Mesothelial cell of epicardium (in vitro differentiated cells): ENCODE data around the gene ZNF331. TPM values are rescaled to one million over a fixed set of nuclear protein-coding genes. Genes with fewer than 3 reads are reported as not detected.

Experiments used
- DNase-seq, 2 experiments: peaks; one replicate each; pipeline ENCODE4 v3.0.0; 2021; ENCODE audit warnings: low spot score in 2 of 2; ENCODE audit not compliant: unreplicated experiment in 2 of 2
- H3K27ac Mint-ChIP-seq: 2 replicates; pipeline ENCODE4 v1.8.0; 2021; ENCODE audit warnings: mixed read lengths
- H3K27me3 Mint-ChIP-seq: 2 replicates; pipeline ENCODE4 v1.8.0; 2021; ENCODE audit warnings: low read depth, mixed read lengths
- H3K36me3 Mint-ChIP-seq: 2 replicates; pipeline ENCODE4 v1.8.0; 2021; ENCODE audit warnings: mixed read lengths
- H3K4me1 Mint-ChIP-seq: 2 replicates; pipeline ENCODE4 v1.8.0; 2021; ENCODE audit warnings: mixed read lengths
- H3K4me3 Mint-ChIP-seq: 2 replicates; pipeline ENCODE4 v1.8.0; 2021; ENCODE audit warnings: mild to moderate bottlenecking, moderate library complexity, mixed read lengths
- H3K9me3 Mint-ChIP-seq: 2 replicates; pipeline ENCODE4 v1.8.0; 2021; ENCODE audit warnings: mixed read lengths
- CTCF ChIP-seq: fragments of 200-600 bp; sonication (generic); IDR thresholded peaks from one replicate; pipeline ENCODE4 v1.5.0; 2021; ENCODE audit warnings: antibody characterized with exemption; ENCODE audit not compliant: unreplicated experiment
- total RNA-seq: library from RNA; stranded (reverse); gene quantifications from 3 replicates; pipeline ENCODE4 v1.2.1, GENCODE V29; 2021

The ZNF331 gene
- total RNA-seq, 1 donor from 2014 or later, result 19.5 TPM

- Mint-ChIP-seq H3K4me3 (no peak overlapping the region), H3K36me3 (peaks cover 34% of the 10 kb centered on the region), H3K27ac (no peak overlapping the region), H3K4me1 (no peaks in the 10 kb centered on the region), H3K27me3 (no peaks in the 10 kb centered on the region), H3K9me3 (peaks cover 28% of the 10 kb centered on the region)
- DNase-seq, result no peak
- no peak for TF ChIP-seq CTCF
Measured at GRCh38 chr19:53581871-53582279, 43.9 kb downstream of the ZNF331 start.

DNA sequence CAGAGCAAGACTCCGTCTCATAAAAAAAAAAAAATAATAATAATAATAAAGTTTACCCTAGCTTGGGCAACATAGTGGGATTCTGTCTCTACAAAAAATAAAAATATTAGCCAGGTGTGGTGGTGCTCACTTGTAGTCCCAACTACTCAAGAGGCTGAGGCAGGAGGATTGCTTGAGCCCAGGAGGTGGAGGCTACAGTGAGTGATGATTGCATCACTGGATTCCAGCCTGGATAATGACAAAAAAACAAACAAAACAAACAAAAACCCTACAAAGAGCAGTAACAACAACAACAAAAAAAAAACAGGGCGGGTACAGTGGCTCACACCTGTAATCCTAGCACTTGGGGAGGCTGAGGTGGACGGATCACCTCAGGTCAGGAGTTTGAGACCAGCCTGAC, 45.2 kb downstream of the ZNF331 start:
- no peak for TF ChIP-seq CTCF
- H3K9me3 Mint-ChIP-seq, result peaks cover 17% of the 10 kb centered on the region
- no peak for DNase-seq
- no peaks in the 10 kb centered on the region for H3K27me3 Mint-ChIP-seq
- H3K4me1 Mint-ChIP-seq, result no peaks in the 10 kb centered on the region
- peaks cover 21% of the 10 kb centered on the region for H3K36me3 Mint-ChIP-seq
- no peak overlapping the region for H3K4me3 Mint-ChIP-seq
- H3K27ac Mint-ChIP-seq, result no peak overlapping the region

GRCh38 chr19:53586277-53586691, 48.3 kb downstream of the ZNF331 start:
- H3K9me3 Mint-ChIP-seq, result peaks cover 6% of the 10 kb centered on the region
- TF ChIP-seq CTCF, result no peak
- no peaks in the 10 kb centered on the region for H3K27me3 Mint-ChIP-seq
- H3K4me1 Mint-ChIP-seq, result no peaks in the 10 kb centered on the region
- H3K27ac Mint-ChIP-seq, result no peak overlapping the region
- no peak for DNase-seq
- no peak overlapping the region for H3K4me3 Mint-ChIP-seq
- H3K36me3 Mint-ChIP-seq, result no peaks in the 10 kb centered on the region

- no peak for DNase-seq
Measured at GRCh38 chr19:53594811-53595509, 57.0 kb downstream of the ZNF331 start.

GRCh38 chr19:53595510-53595867, 57.5 kb downstream of the ZNF331 start:
- no peak for DNase-seq
- H3K27me3 Mint-ChIP-seq, result no peaks in the 10 kb centered on the region
- H3K9me3 Mint-ChIP-seq, result no peaks in the 10 kb centered on the region
- H3K36me3 Mint-ChIP-seq, result no peaks in the 10 kb centered on the region
- TF ChIP-seq CTCF, result no peak
- H3K4me1 Mint-ChIP-seq, result peaks cover 2% of the 10 kb centered on the region
- no peak overlapping the region for H3K4me3 Mint-ChIP-seq
- no peak overlapping the region for H3K27ac Mint-ChIP-seq

More at GRCh38 chr19:53594811-53595509, 57.0 kb downstream of the ZNF331 start:
- no peaks in the 10 kb centered on the region for H3K36me3 Mint-ChIP-seq
- no peaks in the 10 kb centered on the region for H3K27me3 Mint-ChIP-seq
- no peak overlapping the region for H3K27ac Mint-ChIP-seq
- H3K9me3 Mint-ChIP-seq, result no peaks in the 10 kb centered on the region
- no peak for TF ChIP-seq CTCF
- peaks cover 2% of the 10 kb centered on the region for H3K4me1 Mint-ChIP-seq
- H3K4me3 Mint-ChIP-seq, result no peak overlapping the region

GRCh38 chr19:53596056-53596455, 58.1 kb downstream of the ZNF331 start:
- Mint-ChIP-seq H3K27ac (no peak overlapping the region), H3K4me3 (no peak overlapping the region), H3K4me1 (peaks cover 2% of the 10 kb centered on the region), H3K36me3 (no peaks in the 10 kb centered on the region), H3K27me3 (no peaks in the 10 kb centered on the region), H3K9me3 (no peaks in the 10 kb centered on the region)
- no peak for TF ChIP-seq CTCF
- no peak for DNase-seq
